GM20431 (cell line): ENCODE measurements around the gene POLDIP2.

Source experiments
- in situ Hi-C: fragments of 300-500 bp; cut with MseI, MboI; formaldehyde crosslinking; loops from one replicate; pipeline ENCODE4 v1.15.0; 2020; ENCODE audit warnings: low sequenced_read_pairs; ENCODE audit not compliant: unreplicated experiment

The POLDIP2 gene

GRCh38 chr17:28368306-28368831, 11.0 kb upstream of the POLDIP2 start:
- in situ Hi-C loops, result no loop called here

- in situ Hi-C loops, result no loop called here
These were observed 10.4 kb upstream of the POLDIP2 start for GRCh38 chr17:28367641-28368305.

- in situ Hi-C loops, result no loop called here
These were observed 9.3 kb upstream of the POLDIP2 start for GRCh38 chr17:28366605-28367004.

GRCh38 chr17:28365487-28365886, 8.2 kb upstream of the POLDIP2 start:
- in situ Hi-C loops, result no loop called here

- in situ Hi-C loops, result no loop called here
These were observed 7.5 kb upstream of the POLDIP2 start, which contains the start of gene SEBOX for GRCh38 chr17:28364665-28365363. Gene SEBOX (minus strand): TSS chr17:28365199. CDS start chr17:28365151, 48 bp downstream.

GRCh38 chr17:28363776-28364650, 6.7 kb upstream of the POLDIP2 start:
- in situ Hi-C loops, result no loop called here

GRCh38 chr17:28363186-28363585, 5.9 kb upstream of the POLDIP2 start:
- in situ Hi-C loops, result no loop called here

GRCh38 chr17:28357901-28358197, 522 bp upstream of the POLDIP2 start:
- in situ Hi-C loops, result no loop called here

GRCh38 chr17:28350271-28350670, 7.1 kb downstream of the POLDIP2 start:
- in situ Hi-C loops, result no loop called here

- in situ Hi-C loops, result no loop called here
These were observed 8.3 kb downstream of the POLDIP2 start for GRCh38 chr17:28348979-28349378.

GRCh38 chr17:28347261-28347891, 10.0 kb downstream of the POLDIP2 start:
- in situ Hi-C loops, result no loop called here

- in situ Hi-C loops, result no loop called here
These were observed 10.5 kb downstream of the POLDIP2 start for GRCh38 chr17:28346746-28347246.

- in situ Hi-C loops, result no loop called here
These were observed 11.1 kb downstream of the POLDIP2 start for GRCh38 chr17:28346199-28346580.

- in situ Hi-C loops, result no loop called here
These were observed 11.7 kb downstream of the POLDIP2 start for GRCh38 chr17:28345419-28346198.

GRCh38 chr17:28344435-28344901, 12.9 kb downstream of the POLDIP2 start:
- in situ Hi-C loops, result no loop called here

- in situ Hi-C loops, result no loop called here
These were observed 13.3 kb downstream of the POLDIP2 start for GRCh38 chr17:28344011-28344410.

GRCh38 chr17:28343491-28343932, 13.8 kb downstream of the POLDIP2 start:
- in situ Hi-C loops, result no loop called here

- in situ Hi-C loops, result no loop called here
These were observed 15.0 kb downstream of the POLDIP2 start for GRCh38 chr17:28342313-28342712.

- in situ Hi-C loops, result no loop called here
These were observed 15.8 kb downstream of the POLDIP2 start for GRCh38 chr17:28341516-28341915.
